ENCODE results near the gene HSPA5. TPM values are rescaled to one million over a fixed set of nuclear protein-coding genes. Genes with fewer than 3 reads are reported as not detected.
"Not testable (repeated sequence)": the region's sequence is repeated elsewhere in the genome, so short reads cannot be mapped to it uniquely, and the experiment has no call there.

Gene HSPA5
- 133 TPM for total RNA-seq

DNA sequence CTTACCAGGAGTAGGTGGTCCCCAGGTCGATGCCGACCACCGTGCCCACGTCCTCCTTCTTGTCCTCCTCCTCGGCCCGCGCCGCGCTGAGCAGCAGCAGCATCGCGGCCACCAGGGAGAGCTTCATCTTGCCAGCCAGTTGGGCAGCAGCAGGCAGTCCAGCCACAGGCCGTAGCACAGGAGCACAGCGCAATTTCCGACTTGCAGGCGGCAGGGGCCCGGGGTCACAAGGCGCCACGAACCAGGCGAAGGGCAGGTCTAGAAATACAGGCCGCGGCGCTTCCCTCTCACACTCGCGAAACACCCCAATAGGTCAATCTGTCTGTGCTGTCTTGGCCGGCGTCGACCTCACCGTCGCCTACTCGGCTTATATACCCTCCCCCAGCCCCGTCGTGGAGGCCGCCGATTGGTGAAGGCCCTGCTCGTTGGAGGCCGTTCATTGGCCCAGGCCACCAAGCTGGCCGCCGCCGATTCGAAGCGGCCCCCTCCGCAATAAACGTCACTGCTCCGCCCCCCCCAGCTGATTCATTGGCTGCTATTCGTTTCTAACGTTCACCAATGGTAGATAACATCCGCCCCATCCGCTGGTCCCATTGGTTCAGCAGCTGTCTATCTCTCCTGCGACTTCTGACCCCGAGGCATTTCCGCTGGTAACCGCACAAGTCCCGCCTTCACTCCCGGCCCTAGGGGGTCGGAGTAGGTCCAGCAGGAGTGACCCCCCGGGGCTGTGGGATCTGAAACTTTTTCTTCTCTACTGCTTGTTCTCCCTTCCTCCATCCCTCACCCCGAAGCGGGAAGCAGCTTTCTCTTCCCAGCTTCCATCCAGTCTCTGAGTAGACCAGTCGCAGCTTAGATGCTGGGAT is at the start of gene HSPA5:
Gene HSPA5 (minus strand): TSS at position 344 of the 863 bp plus-strand sequence. CDS start 217 bp downstream, at position 127.
- peak within 1 kb of the TSS; percentile 97 for H3K27ac ChIP-seq
- peak in 2 of 3 experiments; percentile 19 to 28 for TF ChIP-seq CTCF (IDR thresholded peaks at IDR 0.05)
- peak within 1 kb of the TSS; percentile 79 to 95 for H3K4me3 ChIP-seq
- H3K36me3 ChIP-seq, result peaks cover 31 to 38% of the 10 kb centered on the region in 2 donors
- DNase-seq (ENCODE audit: low spot score in 2 of 2), result peak; percentile 99 to 100
- H3K9me3 ChIP-seq, result no peaks in the 10 kb centered on the region
- intact Hi-C loops (cut with DNase I), result loop anchor here (1.0 to 5.0 kb wide), 6 partner anchors 20 to 469 kb away; partner anchors contain the start of genes ARPC5L, GAPVD1, GOLGA1 and NR6A1
- H3K4me1 ChIP-seq, result peaks cover 16 to 35% of the 10 kb centered on the region in 2 donors
- no peaks in the 10 kb centered on the region for H3K27me3 ChIP-seq

DNA sequence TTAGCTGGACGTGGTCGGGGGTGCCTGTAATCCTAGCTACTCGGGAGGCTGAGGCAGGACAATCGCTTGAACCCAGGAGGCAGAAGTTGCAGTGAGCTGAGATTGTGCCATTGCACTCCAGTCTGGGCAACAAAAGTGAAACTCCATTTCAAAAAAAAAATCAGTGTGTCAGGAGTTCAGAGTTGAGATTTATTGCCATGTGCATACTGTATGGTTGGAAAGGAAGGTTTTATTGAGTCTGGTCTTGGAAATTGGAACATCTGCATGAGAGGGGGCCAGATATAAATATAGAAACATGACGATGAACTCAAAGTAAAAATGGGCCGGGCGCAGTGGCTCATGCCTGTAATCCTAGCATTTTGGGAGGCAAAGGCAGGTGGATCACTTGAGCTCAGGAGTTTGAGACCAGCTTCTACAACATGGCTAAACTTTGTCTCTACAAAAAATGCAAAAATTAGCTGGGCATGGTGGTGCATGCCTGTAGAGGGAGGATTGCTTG is 45.8 kb upstream of the HSPA5 start:
- intact Hi-C loops (cut with DNase I); H3K4me1 ChIP-seq; H3K36me3 ChIP-seq; H3K27me3 ChIP-seq; DNase-seq (ENCODE audit: low spot score in 2 of 2); H3K4me3 ChIP-seq; H3K9me3 ChIP-seq; H3K27ac ChIP-seq: not testable (repeated sequence)

DNA sequence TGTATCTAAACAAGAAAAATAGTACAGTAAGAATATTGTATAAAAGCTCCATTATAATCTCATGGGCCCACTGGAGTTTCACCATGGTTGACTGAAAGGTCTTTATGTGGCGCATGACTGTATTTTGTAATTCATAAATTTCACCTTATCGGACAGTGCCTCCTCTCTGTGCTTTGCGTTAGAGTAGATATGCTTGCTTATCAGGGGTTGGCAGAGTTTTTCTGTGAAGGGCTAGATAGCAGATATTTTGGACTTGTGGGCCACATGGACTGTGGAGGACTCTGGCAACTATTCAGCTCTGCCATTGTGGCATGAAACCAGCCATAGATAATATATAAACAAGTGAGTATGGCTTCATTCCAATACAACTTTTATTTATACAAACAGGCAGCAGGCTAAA is 43.7 kb upstream of the HSPA5 start:
- no peak for DNase-seq (ENCODE audit: low spot score in 2 of 2)
- no peaks in the 10 kb centered on the region for H3K9me3 ChIP-seq
- no peak overlapping the region for H3K27ac ChIP-seq
- no peaks in the 10 kb centered on the region for H3K27me3 ChIP-seq
- H3K4me3 ChIP-seq, result no peak overlapping the region
- intact Hi-C loops (cut with DNase I), result no loop called here
- TF ChIP-seq CTCF (IDR thresholded peaks at IDR 0.05), result no peak
- peaks cover 0 to 1% of the 10 kb centered on the region in 2 donors for H3K36me3 ChIP-seq
- peaks cover 0 to 4% of the 10 kb centered on the region in 2 donors for H3K4me1 ChIP-seq

- H3K9me3 ChIP-seq, result no peaks in the 10 kb centered on the region
Measured at GRCh38 chr9:125280945-125281344, 39.8 kb upstream of the HSPA5 start.

GRCh38 chr9:125277411-125277810 is 36.3 kb upstream of the HSPA5 start:
- H3K36me3 ChIP-seq, result peaks cover 0 to 4% of the 10 kb centered on the region in 2 donors
- no peak for TF ChIP-seq CTCF (IDR thresholded peaks at IDR 0.05)
- DNase-seq (ENCODE audit: low spot score in 2 of 2), result no peak
- no peaks in the 10 kb centered on the region for H3K4me1 ChIP-seq
- no peak overlapping the region for H3K27ac ChIP-seq
- no peak overlapping the region for H3K4me3 ChIP-seq
- H3K9me3 ChIP-seq, result no peaks in the 10 kb centered on the region
- H3K27me3 ChIP-seq, result no peaks in the 10 kb centered on the region
- intact Hi-C loops (cut with DNase I), result no loop called here

More at GRCh38 chr9:125280945-125281344, 39.8 kb upstream of the HSPA5 start:
- Histone ChIP-seq H3K27me3 (no peaks in the 10 kb centered on the region), H3K4me3 (no peak overlapping the region), H3K27ac (no peak overlapping the region), H3K36me3 (peaks cover 0 to 4% of the 10 kb centered on the region in 2 donors), H3K4me1 (no peaks in the 10 kb centered on the region)
- intact Hi-C loops (cut with DNase I), result no loop called here
- no peak for DNase-seq (ENCODE audit: low spot score in 2 of 2)
- no peak for TF ChIP-seq CTCF (IDR thresholded peaks at IDR 0.05)

- no peak for TF ChIP-seq CTCF (IDR thresholded peaks at IDR 0.05)
- DNase-seq (ENCODE audit: low spot score in 2 of 2), result no peak
- intact Hi-C loops (cut with DNase I), result no loop called here
- H3K27me3 ChIP-seq, result no peaks in the 10 kb centered on the region
- H3K27ac ChIP-seq, result no peak overlapping the region
- H3K9me3 ChIP-seq, result no peaks in the 10 kb centered on the region
- H3K36me3 ChIP-seq, result peaks cover 0 to 4% of the 10 kb centered on the region in 2 donors
- no peaks in the 10 kb centered on the region for H3K4me1 ChIP-seq
- no peak overlapping the region for H3K4me3 ChIP-seq
Measured at GRCh38 chr9:125276771-125277170, 35.6 kb upstream of the HSPA5 start.

Measured in ascending aorta (tissue), 2 donors.